ENCODE data around the gene WDHD1. TPM values are rescaled to one million over a fixed set of nuclear protein-coding genes. Genes with fewer than 3 reads are reported as not detected.

Gene WDHD1, protein sequence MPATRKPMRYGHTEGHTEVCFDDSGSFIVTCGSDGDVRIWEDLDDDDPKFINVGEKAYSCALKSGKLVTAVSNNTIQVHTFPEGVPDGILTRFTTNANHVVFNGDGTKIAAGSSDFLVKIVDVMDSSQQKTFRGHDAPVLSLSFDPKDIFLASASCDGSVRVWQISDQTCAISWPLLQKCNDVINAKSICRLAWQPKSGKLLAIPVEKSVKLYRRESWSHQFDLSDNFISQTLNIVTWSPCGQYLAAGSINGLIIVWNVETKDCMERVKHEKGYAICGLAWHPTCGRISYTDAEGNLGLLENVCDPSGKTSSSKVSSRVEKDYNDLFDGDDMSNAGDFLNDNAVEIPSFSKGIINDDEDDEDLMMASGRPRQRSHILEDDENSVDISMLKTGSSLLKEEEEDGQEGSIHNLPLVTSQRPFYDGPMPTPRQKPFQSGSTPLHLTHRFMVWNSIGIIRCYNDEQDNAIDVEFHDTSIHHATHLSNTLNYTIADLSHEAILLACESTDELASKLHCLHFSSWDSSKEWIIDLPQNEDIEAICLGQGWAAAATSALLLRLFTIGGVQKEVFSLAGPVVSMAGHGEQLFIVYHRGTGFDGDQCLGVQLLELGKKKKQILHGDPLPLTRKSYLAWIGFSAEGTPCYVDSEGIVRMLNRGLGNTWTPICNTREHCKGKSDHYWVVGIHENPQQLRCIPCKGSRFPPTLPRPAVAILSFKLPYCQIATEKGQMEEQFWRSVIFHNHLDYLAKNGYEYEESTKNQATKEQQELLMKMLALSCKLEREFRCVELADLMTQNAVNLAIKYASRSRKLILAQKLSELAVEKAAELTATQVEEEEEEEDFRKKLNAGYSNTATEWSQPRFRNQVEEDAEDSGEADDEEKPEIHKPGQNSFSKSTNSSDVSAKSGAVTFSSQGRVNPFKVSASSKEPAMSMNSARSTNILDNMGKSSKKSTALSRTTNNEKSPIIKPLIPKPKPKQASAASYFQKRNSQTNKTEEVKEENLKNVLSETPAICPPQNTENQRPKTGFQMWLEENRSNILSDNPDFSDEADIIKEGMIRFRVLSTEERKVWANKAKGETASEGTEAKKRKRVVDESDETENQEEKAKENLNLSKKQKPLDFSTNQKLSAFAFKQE
- total RNA-seq (1 to 10 TPM; 9.1 to 9.2 TPM), polyA plus RNA-seq (ENCODE audit: insufficient read length in 2 of 2) (1 to 10 TPM; 5.4 to 6.4 TPM)
- long read RNA-seq, donor 1, partial matches to known transcripts: 138 of 139 reads
- long read RNA-seq, donor 1, other reads (novel, unspliced or antisense): 0 of 139 reads
- long read RNA-seq, donor 2: 0 reads
- long read RNA-seq, donor 3: 0 reads
- long read RNA-seq, donor 4: 0 reads

DNA sequence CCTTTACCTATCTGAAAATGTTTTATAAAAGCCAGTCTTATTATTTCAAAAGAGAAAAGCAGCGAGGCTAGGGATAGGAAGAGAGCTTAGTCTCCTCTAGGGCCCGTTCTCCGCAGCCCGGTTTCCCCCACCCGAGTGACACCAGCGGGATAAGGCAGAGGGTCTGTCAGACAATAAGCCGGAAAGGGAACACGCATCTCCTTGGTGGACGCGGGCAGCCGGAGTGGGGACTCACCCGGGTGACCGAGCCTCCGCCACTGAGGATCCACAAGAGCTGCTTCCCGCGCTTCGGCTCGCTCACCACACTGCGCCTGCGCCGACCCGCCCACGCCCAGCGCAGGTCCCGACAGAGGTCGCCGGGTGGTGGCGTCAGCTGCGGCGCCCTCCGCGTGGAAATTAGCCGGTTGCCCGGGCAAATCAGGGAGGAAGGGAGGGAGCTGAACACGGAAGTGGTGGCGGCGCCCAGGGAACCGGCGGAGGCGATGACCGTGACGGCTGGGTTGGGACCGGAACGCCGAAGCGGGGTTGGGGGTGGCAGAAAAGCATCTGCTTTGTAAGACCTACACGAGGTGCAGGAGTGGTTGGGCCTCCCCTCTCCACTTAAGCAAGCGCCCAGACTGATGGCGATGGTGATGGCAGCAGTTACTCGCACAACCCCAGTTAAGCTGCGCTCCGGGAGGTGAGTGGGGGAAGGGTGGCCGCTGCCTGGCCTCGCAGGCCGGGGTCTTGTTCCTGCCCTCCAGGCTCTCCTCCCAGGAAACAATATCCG lies at the start of gene WDHD1, which contains the start of gene SOCS4:
Gene WDHD1 (minus strand): TSS at position 307 of the 769 bp plus-strand sequence. CDS start 312 bp downstream, outside the sequence.
Gene SOCS4 (plus strand): TSS at position 444 of the 769 bp plus-strand sequence. CDS start 15,806 bp downstream, outside the sequence.
- Histone ChIP-seq H3K4me3 (ENCODE audit: low read depth, low read length) (peak within 1 kb of the TSS; percentile 89), H3K36me3 (ENCODE audit: control insufficient read depth, insufficient read depth, low read length) (no peaks in the 10 kb centered on the region), H3K9me3 (ENCODE audit: control insufficient read depth, insufficient read depth, low read length) (no peaks in the 10 kb centered on the region), H3K27ac (ENCODE audit: low read depth, low read length) (peak within 1 kb of the TSS; percentile 88), H3K27me3 (ENCODE audit: control insufficient read depth, insufficient read depth, low read length) (no peaks in the 10 kb centered on the region), H3K4me1 (ENCODE audit: control insufficient read depth, insufficient read depth, low read length) (no peaks in the 10 kb centered on the region)
- DNase-seq (ENCODE audit: low read depth in 4 of 6, low spot score in 6 of 6): peak; percentile 83 to 98 (median 90)
- 0% methylated on average over 56 of the region's 56 CpGs for WGBS (ENCODE audit: insufficient coverage)

GRCh38 chr14:55075628-55076175 lies 48.8 kb upstream of the WDHD1 start:
- Histone ChIP-seq H3K27me3 (ENCODE audit: control insufficient read depth, insufficient read depth, low read length) (no peaks in the 10 kb centered on the region), H3K4me3 (ENCODE audit: low read depth, low read length) (no peak overlapping the region), H3K36me3 (ENCODE audit: control insufficient read depth, insufficient read depth, low read length) (no peaks in the 10 kb centered on the region), H3K9me3 (ENCODE audit: control insufficient read depth, insufficient read depth, low read length) (no peaks in the 10 kb centered on the region), H3K27ac (ENCODE audit: low read depth, low read length) (no peak overlapping the region), H3K4me1 (ENCODE audit: control insufficient read depth, insufficient read depth, low read length) (peaks cover 4% of the 10 kb centered on the region)
- DNase-seq (ENCODE audit: low read depth in 4 of 6, low spot score in 6 of 6): no peak
- WGBS (ENCODE audit: insufficient coverage): 60% methylated on average over 2 of the region's 3 CpGs

DNA sequence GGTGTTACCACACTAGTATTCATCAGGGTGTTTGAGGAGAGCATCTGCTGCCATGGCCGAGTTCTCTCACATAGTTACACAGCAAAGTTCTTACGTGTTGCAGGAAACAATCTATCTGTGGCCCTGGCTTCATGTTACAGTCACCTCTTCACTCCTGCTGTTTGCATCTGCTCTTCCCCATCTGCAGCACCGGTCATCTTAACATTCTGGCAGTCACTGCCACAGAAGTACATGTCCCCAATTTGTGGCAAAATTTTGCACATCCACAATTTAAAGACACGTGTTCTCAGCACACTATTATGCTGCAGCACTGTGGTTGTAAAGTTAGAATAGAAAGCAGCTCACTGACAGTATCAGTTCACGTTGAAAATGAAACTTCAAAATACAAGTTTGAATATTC lies 47.8 kb upstream of the WDHD1 start:
- 21% methylated on average over 3 of the region's 5 CpGs for WGBS (ENCODE audit: insufficient coverage)

DNA sequence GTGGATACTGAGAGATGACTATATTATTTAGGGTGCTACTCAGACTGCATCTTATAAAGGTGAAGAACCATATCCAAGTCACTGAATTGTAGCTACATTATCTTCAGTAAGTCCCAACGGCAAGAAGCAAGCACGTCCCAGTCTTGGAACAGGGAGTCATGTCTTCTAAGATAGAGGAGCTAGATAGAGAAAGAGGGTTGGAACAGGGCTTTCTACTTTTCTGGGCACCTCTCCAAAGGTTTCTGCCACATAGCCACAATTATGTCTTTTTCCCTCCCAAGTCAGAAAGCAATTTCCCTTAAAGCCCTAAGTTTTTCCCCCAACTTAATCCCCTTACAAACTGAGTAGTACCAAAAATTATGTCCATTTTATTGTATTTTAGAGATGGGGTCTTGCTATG lies 47.0 kb upstream of the WDHD1 start:
- H3K4me1 ChIP-seq (ENCODE audit: control insufficient read depth, insufficient read depth, low read length): peaks cover 4% of the 10 kb centered on the region
- no peaks in the 10 kb centered on the region for H3K36me3 ChIP-seq (ENCODE audit: control insufficient read depth, insufficient read depth, low read length)
- DNase-seq (ENCODE audit: low read depth in 4 of 6, low spot score in 6 of 6): no peak
- no peaks in the 10 kb centered on the region for H3K9me3 ChIP-seq (ENCODE audit: control insufficient read depth, insufficient read depth, low read length)
- no CpG with 5 or more reads among the region's 2 CpGs for WGBS (ENCODE audit: insufficient coverage)
- H3K27me3 ChIP-seq (ENCODE audit: control insufficient read depth, insufficient read depth, low read length): no peaks in the 10 kb centered on the region
- H3K27ac ChIP-seq (ENCODE audit: low read depth, low read length): no peak overlapping the region
- no peak overlapping the region for H3K4me3 ChIP-seq (ENCODE audit: low read depth, low read length)

More for the DNA sequence above, 47.8 kb upstream of the WDHD1 start:
- Histone ChIP-seq H3K27ac (ENCODE audit: low read depth, low read length) (no peak overlapping the region), H3K27me3 (ENCODE audit: control insufficient read depth, insufficient read depth, low read length) (no peaks in the 10 kb centered on the region), H3K36me3 (ENCODE audit: control insufficient read depth, insufficient read depth, low read length) (no peaks in the 10 kb centered on the region), H3K4me1 (ENCODE audit: control insufficient read depth, insufficient read depth, low read length) (peaks cover 4% of the 10 kb centered on the region), H3K9me3 (ENCODE audit: control insufficient read depth, insufficient read depth, low read length) (no peaks in the 10 kb centered on the region), H3K4me3 (ENCODE audit: low read depth, low read length) (no peak overlapping the region)
- DNase-seq (ENCODE audit: low read depth in 4 of 6, low spot score in 6 of 6): no peak

- 5% methylated on average over 5 of the region's 10 CpGs for WGBS (ENCODE audit: insufficient coverage)
- no peak overlapping the region for H3K4me3 ChIP-seq (ENCODE audit: low read depth, low read length)
- H3K9me3 ChIP-seq (ENCODE audit: control insufficient read depth, insufficient read depth, low read length): no peaks in the 10 kb centered on the region
- no peaks in the 10 kb centered on the region for H3K36me3 ChIP-seq (ENCODE audit: control insufficient read depth, insufficient read depth, low read length)
- no peaks in the 10 kb centered on the region for H3K27me3 ChIP-seq (ENCODE audit: control insufficient read depth, insufficient read depth, low read length)
- peak overlapping the region; percentile 61 for H3K27ac ChIP-seq (ENCODE audit: low read depth, low read length)
- DNase-seq (ENCODE audit: low read depth in 4 of 6, low spot score in 6 of 6): peak in 5 of 6 donors; percentile 48 to 89 (median 70)
- peaks cover 4% of the 10 kb centered on the region for H3K4me1 ChIP-seq (ENCODE audit: control insufficient read depth, insufficient read depth, low read length)
Measured at GRCh38 chr14:55071870-55072640, 45.2 kb upstream of the WDHD1 start.

GRCh38 chr14:55070981-55071411 lies 44.1 kb upstream of the WDHD1 start:
- H3K36me3 ChIP-seq (ENCODE audit: control insufficient read depth, insufficient read depth, low read length): no peaks in the 10 kb centered on the region
- no peak for DNase-seq (ENCODE audit: low read depth in 4 of 6, low spot score in 6 of 6)
- H3K4me3 ChIP-seq (ENCODE audit: low read depth, low read length): no peak overlapping the region
- 97% methylated on average over 4 of the region's 4 CpGs for WGBS (ENCODE audit: insufficient coverage)
- H3K9me3 ChIP-seq (ENCODE audit: control insufficient read depth, insufficient read depth, low read length): no peaks in the 10 kb centered on the region
- no peaks in the 10 kb centered on the region for H3K27me3 ChIP-seq (ENCODE audit: control insufficient read depth, insufficient read depth, low read length)
- peaks cover 4% of the 10 kb centered on the region for H3K4me1 ChIP-seq (ENCODE audit: control insufficient read depth, insufficient read depth, low read length)
- peak overlapping the region; percentile 61 for H3K27ac ChIP-seq (ENCODE audit: low read depth, low read length)

DNA sequence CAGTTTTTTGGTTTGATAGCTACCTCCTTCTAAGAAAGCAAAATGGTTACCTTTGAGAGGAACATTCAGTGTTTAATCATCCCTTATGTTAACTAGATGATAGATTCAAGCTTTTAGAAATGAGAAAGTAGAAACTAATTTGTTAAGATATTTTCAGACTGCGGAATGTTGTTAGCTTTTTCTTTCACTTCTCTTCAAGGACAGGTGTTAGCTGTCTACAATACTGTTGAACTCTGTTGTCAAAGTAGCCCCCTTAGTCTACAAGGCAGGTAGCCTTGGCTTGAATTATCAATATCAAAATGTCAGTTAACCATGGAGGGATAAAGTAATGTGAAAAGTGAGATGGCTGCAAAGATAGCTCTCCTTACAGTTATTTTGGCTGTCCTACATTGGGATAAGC lies 39.3 kb upstream of the WDHD1 start:
- Histone ChIP-seq H3K27me3 (ENCODE audit: control insufficient read depth, insufficient read depth, low read length) (no peaks in the 10 kb centered on the region), H3K36me3 (ENCODE audit: control insufficient read depth, insufficient read depth, low read length) (peaks cover 16% of the 10 kb centered on the region), H3K27ac (ENCODE audit: low read depth, low read length) (no peak overlapping the region), H3K4me1 (ENCODE audit: control insufficient read depth, insufficient read depth, low read length) (peaks cover 7% of the 10 kb centered on the region), H3K9me3 (ENCODE audit: control insufficient read depth, insufficient read depth, low read length) (no peaks in the 10 kb centered on the region), H3K4me3 (ENCODE audit: low read depth, low read length) (no peak overlapping the region)
- no peak for DNase-seq (ENCODE audit: low read depth in 4 of 6, low spot score in 6 of 6)
- no CpG with 5 or more reads among the region's 1 CpG for WGBS (ENCODE audit: insufficient coverage)

DNA sequence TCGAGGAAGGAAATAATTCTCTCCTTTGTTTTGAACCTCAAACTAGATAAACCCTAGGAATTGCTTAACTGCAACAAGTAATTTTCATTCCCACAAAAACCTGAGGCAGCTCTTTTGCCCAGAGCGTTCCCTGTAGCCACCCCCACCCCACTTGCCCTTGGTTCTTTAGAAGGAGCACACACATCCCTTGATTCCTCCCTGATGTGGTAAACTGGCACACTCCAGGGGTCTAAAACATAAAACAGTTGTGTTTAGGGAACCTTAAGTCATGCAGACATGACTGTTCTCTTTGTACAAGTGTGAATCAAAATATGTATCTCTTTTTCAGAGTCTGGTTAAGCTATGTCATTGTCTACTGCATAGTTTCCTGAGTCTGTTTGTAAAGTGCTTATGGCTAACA lies 38.5 kb upstream of the WDHD1 start:
- Histone ChIP-seq H3K27ac (ENCODE audit: low read depth, low read length) (no peak overlapping the region), H3K9me3 (ENCODE audit: control insufficient read depth, insufficient read depth, low read length) (no peaks in the 10 kb centered on the region), H3K27me3 (ENCODE audit: control insufficient read depth, insufficient read depth, low read length) (no peaks in the 10 kb centered on the region), H3K4me1 (ENCODE audit: control insufficient read depth, insufficient read depth, low read length) (peaks cover 5% of the 10 kb centered on the region), H3K4me3 (ENCODE audit: low read depth, low read length) (no peak overlapping the region), H3K36me3 (ENCODE audit: control insufficient read depth, insufficient read depth, low read length) (peaks cover 16% of the 10 kb centered on the region)
- no CpG with 5 or more reads among the region's 2 CpGs for WGBS (ENCODE audit: insufficient coverage)
- no peak for DNase-seq (ENCODE audit: low read depth in 4 of 6, low spot score in 6 of 6)

Data from spinal cord (tissue), 10 donors.